ENCODE data around the gene SIM1. TPM values are rescaled to one million over a fixed set of nuclear protein-coding genes. Genes with fewer than 3 reads are reported as not detected.

Gene SIM1
- total and polyA plus RNA-seq, 2 experiments from 2014 or later: not detected

DNA sequence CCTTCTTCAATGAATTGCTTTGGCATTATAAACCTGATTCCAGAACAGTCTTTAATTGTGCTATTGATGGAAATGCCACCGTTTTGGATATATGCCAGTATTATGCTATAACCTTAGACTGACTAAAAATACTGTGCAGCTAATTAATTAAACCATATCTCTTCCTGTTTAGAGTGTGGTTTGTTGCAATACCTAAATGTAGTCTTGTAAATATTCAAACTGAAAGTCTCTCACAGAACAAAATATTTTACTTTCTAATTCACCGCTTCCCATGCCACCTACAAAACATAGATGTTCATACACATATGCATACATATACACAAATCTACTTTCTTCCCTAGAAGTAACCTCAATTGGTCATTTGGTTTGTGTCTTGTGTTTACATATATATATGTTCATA is 126.6 kb downstream of the SIM1 start:
- DNase-seq (ENCODE audit: low read depth in 1 of 2, low spot score in 1 of 2): no peak
- Histone ChIP-seq H3K9me3 (ENCODE audit: low read depth) (no peaks in the 10 kb centered on the region), H3K36me3 (no peaks in the 10 kb centered on the region), H3K4me1 (ENCODE audit: low read depth) (peaks cover 4% of the 10 kb centered on the region), H3K27me3 (no peaks in the 10 kb centered on the region), H3K27ac (no peak overlapping the region), H3K4me3 (no peak overlapping the region)
- TF ChIP-seq, protein P1, sequence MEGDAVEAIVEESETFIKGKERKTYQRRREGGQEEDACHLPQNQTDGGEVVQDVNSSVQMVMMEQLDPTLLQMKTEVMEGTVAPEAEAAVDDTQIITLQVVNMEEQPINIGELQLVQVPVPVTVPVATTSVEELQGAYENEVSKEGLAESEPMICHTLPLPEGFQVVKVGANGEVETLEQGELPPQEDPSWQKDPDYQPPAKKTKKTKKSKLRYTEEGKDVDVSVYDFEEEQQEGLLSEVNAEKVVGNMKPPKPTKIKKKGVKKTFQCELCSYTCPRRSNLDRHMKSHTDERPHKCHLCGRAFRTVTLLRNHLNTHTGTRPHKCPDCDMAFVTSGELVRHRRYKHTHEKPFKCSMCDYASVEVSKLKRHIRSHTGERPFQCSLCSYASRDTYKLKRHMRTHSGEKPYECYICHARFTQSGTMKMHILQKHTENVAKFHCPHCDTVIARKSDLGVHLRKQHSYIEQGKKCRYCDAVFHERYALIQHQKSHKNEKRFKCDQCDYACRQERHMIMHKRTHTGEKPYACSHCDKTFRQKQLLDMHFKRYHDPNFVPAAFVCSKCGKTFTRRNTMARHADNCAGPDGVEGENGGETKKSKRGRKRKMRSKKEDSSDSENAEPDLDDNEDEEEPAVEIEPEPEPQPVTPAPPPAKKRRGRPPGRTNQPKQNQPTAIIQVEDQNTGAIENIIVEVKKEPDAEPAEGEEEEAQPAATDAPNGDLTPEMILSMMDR (IDR thresholded peaks at IDR 0.05; ENCODE audit: low read depth, low read length): no peak

GRCh38 chr6:100336876-100337275 is 127.8 kb downstream of the SIM1 start:
- Histone ChIP-seq H3K4me1 (ENCODE audit: low read depth) (no peaks in the 10 kb centered on the region), H3K27ac (no peak overlapping the region), H3K27me3 (no peaks in the 10 kb centered on the region), H3K9me3 (ENCODE audit: low read depth) (no peaks in the 10 kb centered on the region), H3K36me3 (no peaks in the 10 kb centered on the region), H3K4me3 (no peak overlapping the region)
- no peak for DNase-seq (ENCODE audit: low read depth in 1 of 2, low spot score in 1 of 2)
- TF ChIP-seq, protein P1 (IDR thresholded peaks at IDR 0.05; ENCODE audit: low read depth, low read length): no peak

GRCh38 chr6:100335991-100336390 is 128.7 kb downstream of the SIM1 start:
- Histone ChIP-seq H3K4me1 (ENCODE audit: low read depth) (no peaks in the 10 kb centered on the region), H3K9me3 (ENCODE audit: low read depth) (no peaks in the 10 kb centered on the region), H3K27me3 (no peaks in the 10 kb centered on the region), H3K36me3 (no peaks in the 10 kb centered on the region), H3K27ac (no peak overlapping the region), H3K4me3 (no peak overlapping the region)
- TF ChIP-seq, protein P1 (IDR thresholded peaks at IDR 0.05; ENCODE audit: low read depth, low read length): no peak
- DNase-seq (ENCODE audit: low read depth in 1 of 2, low spot score in 1 of 2): no peak

All from cardiac muscle cell (in vitro differentiated cells and primary cell).